Activated effector memory CD4-positive, alpha-beta T cell treated with Interleukin-2 at 50 U/mL for 16 hours (primary cell): ENCODE results near the gene MARS2.
"Not testable (repeated sequence)": the region's sequence is repeated elsewhere in the genome, so short reads cannot be mapped to it uniquely, and the experiment has no call there.

ENCODE experiments used
- DNase-seq: peaks from one replicate; pipeline ENCODE4 v3.0.0-alpha.2; 2020

MARS2 gene

DNA sequence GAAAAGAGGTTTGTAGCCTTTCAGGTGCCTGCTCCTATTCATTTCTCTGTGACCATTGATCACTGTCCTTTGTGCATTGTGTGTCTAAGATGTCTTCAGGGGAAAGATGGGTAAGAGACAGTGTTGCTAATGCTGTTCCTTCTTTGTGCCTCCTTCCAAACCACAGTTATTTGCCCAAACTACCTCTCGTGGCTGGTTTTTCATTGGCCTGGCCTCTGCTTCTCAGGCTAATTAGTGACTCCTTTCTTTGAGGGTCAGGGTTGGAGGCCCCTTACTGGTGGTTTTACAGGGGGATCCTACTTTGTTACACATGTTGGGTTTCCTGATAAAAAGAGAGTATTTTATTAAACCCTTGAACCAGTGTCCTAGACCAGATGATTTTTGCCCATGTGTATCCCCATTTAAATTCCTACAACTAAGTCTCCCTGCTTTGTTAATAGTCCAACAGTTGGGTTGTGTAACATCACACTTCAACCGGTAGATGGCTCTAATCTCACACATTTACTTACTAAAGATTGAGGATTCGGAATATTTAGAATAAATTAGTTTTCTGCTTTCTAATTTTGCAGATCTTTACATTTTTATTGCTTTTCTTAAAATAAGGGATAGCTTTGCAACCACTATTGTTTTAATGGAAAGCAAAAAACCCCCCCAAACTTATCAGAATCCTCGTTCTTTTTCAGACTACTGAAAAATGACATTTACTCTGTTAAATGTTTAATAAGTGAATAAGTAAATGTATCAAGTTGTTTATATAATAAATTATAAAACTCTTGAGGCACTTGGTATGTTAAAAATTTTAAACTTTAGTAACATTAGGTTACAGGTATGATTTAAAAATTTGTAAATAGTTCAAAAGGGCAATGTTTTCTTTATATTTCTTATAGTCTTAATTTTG is 2.4 kb downstream of the MARS2 start:
- no peak for DNase-seq

DNA sequence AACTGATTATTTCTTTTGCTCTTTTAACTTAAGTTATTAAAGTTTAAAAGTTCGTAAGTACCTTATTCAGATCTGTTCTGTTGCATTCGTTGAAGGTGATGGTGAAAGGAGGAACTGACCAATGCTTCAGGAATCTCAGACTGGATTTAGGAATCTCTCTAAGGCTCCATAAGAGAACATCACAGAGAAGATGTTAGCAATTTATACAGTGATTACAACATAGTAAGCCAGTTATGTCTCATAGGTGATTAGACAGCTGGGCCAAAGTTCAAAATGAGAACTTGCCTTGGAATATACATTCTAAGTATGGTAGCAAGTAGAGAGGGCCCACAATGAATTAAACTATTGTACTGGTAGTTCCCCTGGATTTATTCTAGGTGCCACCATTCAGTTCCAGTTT is 3.2 kb downstream of the MARS2 start:
- no peak for DNase-seq

DNA sequence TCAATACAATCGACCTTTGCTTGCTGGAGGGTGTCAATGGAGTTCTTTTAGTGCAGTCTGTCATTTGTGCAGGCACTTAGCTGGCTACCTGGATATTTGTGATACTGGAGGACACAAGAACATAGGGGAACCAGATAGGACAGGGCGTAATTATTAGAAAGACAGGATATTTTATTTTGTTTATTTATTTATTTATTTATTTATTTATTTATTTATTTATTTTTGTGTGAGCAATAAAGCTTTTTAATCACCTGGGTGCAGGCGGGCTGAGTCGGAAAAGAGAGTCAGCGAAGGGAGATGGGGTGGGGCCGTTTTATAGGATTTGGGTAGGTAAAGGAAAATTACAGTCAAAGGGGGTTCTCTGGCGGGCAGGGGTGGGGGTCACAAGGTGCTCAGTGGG is 4.0 kb downstream of the MARS2 start:
- not testable (repeated sequence) for DNase-seq

DNA sequence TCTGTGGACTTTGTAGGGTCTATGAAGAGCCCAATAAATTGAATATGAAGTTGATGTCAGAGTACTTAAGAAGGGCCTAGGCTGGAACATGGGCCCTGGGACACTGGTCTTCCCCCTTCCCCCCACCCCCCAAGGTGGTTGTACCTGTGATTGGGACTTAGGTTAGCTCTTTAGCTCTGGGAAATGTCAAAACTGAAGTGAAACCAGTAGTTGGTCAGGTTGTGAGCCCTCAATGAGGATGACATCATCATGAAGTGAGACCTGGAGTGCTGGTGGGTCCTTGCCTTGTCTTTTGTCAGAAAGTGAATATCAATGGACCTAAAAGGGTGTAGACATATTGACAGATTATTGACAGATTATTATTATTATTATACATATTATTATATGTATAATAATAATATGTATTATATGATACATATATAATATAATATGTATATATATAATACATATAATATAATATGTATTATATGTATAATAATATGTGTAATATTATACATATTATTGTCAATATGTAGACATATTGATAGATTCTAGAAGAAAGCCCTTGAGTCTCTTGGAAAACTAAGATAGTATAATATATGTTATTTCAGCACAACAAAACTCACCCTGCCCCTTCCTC is 5.4 kb downstream of the MARS2 start:
- no peak for DNase-seq

DNA sequence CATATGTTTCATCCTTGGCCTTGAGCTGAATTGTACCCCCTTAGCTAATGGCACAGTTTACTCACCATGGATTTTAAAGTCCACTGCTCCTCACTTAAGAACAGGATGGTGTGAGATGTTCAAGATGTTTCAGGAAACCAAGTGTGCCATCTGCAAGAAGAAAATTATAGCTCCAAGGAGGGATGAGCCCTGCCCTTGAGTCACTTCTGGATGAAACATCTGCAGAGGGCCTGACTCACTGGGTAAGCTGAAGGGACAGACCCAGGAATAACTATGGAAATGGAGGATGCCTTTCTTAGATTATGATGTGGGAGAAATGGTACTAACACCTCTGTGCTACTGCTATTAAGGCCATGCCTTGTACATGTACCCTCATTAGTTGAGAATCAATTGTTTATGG is 6.4 kb downstream of the MARS2 start:
- DNase-seq = no peak

DNA sequence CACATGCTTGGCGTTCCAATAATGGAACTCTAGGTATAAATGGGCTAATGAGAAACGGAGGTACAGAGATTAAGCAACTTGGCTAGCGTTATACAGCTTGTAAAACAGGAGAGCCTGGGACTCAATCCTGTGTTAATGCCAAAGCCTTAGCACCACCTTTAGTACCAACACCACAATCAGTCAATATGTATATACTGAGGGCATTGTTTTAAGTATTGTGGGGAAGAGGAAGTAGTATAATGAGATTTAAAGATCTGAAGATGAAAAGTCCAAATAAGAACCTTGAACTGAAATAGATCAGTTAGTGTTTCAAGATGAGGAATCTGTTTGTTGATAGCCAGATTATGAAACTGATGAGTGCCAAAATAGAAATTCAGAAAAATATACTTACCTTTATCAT is 8.1 kb downstream of the MARS2 start:
- no peak for DNase-seq

DNA sequence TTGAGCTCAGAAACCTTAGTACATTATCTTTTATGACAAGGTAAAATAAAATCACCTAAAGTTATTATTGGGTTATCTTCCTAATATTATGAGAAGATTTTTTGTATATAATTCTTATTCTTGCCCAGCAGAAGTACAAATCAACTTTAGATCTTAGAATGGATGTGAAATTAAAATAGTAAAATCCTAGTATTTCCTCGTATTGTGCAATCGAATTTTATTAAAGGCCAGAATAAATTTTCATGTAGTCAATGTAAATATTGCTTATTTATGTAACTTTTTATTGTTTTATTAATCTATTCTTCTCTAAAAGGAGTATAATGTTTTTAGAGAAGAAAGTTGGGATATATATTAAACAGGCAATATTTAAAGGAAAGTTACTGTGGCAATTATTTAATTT is 12.7 kb downstream of the MARS2 start:
- no peak for DNase-seq

DNA sequence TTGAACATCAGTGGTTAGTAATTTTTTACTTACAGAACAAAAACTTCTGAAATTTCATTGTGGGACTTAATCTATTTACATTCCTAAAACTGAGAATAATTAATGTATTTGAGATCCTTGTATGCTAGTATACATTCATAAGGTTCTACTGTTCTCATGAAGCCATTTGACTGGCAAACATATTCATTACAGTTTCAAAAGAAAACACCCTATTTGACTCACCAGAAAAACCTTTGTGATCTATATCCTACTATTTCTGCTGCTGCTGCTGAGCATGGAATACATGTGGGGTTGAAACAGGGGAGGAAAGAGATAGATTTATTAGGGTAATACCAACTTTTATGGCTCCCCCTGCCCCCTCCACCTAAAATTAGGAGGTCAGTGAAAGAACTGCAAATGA is 21.8 kb downstream of the MARS2 start:
- DNase-seq = no peak

DNA sequence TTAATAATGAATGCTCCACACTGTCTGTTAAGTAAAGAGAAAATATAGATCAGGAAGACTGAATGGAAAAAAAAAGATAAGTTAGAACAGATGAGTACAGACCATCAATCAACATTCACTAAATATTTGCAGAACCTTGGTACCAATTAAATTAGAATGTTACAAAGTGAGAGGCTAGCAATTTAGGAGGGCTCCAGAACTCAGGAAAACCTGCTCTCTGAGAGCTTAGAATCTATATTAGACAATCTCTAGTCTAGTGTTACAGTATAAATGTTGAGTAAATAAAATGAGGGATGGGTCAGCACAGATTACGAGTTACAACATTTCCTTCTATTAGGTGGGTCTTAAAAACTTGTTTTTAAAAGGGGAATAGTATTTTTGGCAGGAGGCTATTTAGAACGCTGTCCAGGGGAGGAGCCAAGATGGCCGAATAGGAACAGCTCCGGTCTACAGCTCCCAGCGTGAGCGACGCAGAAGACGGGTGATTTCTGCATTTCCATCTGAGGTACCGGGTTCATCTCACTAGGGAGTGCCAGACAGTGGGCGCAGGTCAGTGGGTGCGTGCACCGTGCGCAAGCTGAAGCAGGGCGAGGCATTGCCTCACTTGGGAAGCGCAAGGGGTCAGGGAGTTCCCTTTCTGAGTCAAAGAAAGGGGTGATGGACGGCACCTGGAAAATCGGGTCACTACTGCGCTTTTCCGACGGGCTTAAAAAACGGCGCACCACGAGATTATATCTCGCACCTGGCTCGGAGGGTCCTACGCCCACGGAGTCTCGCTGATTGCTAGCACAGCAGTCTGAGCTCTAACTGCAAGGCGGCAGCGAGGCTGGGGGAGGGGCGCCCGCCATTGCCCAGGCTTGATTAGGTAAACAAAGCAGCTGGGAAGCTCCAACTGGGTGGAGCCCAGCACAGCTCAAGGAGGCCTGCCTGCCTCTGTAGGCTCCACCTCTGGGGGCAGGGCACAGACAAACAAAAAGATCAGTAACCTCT is 23.7 kb downstream of the MARS2 start:
- not testable (repeated sequence) for DNase-seq

DNA sequence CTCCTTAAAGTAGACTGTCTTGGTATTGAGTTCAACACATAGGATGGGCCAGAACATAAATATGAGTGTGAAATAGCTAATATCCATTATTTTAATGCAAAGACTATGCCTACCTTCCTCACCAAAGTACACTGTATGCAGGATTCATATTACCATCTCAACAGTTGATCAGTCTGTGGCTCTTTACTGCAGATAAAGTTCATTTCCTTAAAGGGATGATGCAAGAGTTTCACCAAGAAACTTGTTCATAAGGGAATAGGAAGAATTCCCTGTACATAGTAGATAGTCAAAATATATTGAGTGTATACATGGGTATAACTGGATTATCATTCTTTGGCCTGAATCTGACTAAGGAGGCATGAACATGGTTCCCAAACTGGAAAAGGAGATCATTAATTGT is 35.0 kb downstream of the MARS2 start:
- DNase-seq = no peak
